Transverse colon (tissue), 4 donors: ENCODE data around the gene SLC37A4.

Experiments used
- POLR2AphosphoS5 ChIP-seq, 3 donors: sonication (generic); formaldehyde crosslinking; IDR thresholded peaks; one replicate each; pipeline ENCODE4 v1.6.1; 2016; ENCODE audit warnings: antibody characterized with exemption in 3 of 3
- TF ChIP-seq, protein P1 (sequence below), 5 experiments: fragments of 200-600 bp in 3 of 5; fragments of 450-650 bp in 2 of 5; sonication (generic) in 3 of 5; IDR thresholded peaks; 1 replicate in 2 of 5; 2 replicates in 3 of 5; pipeline ENCODE4 v1.5.1; 2016 to 2017; ENCODE audit warnings: antibody characterized with exemption in 5 of 5, inconsistent platforms in 3 of 5, mild to moderate bottlenecking in 2 of 5, moderate library complexity in 1 of 5

- TF ChIP-seq POLR2AphosphoS5 (IDR thresholded peaks at IDR 0.05), result no peak
- TF ChIP-seq, protein P1, sequence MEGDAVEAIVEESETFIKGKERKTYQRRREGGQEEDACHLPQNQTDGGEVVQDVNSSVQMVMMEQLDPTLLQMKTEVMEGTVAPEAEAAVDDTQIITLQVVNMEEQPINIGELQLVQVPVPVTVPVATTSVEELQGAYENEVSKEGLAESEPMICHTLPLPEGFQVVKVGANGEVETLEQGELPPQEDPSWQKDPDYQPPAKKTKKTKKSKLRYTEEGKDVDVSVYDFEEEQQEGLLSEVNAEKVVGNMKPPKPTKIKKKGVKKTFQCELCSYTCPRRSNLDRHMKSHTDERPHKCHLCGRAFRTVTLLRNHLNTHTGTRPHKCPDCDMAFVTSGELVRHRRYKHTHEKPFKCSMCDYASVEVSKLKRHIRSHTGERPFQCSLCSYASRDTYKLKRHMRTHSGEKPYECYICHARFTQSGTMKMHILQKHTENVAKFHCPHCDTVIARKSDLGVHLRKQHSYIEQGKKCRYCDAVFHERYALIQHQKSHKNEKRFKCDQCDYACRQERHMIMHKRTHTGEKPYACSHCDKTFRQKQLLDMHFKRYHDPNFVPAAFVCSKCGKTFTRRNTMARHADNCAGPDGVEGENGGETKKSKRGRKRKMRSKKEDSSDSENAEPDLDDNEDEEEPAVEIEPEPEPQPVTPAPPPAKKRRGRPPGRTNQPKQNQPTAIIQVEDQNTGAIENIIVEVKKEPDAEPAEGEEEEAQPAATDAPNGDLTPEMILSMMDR (IDR thresholded peaks at IDR 0.05), result no peak
Observed at GRCh38 chr11:119048644-119049043, 18.0 kb upstream of the SLC37A4 start.
